K562 (cell line): ENCODE measurements around the gene CCNDBP1. TPM values are rescaled to one million over a fixed set of nuclear protein-coding genes. Genes with fewer than 3 reads are reported as not detected.

Experiments
- CREM ChIP-seq: IDR thresholded peaks from 2 replicates; pipeline ENCODE4 v1.6.1; 2014; ENCODE audit warnings: antibody characterized with exemption, low read depth
- HOMEZ ChIP-seq: fragments of 250-450 bp; sonication (Bioruptor Pico); IDR thresholded peaks from 2 replicates; pipeline ENCODE4 v1.4.0; 2020; ENCODE audit warnings: mild to moderate bottlenecking, moderate library complexity
- MCM7 ChIP-seq, 2 experiments: fragments of 450-650 bp; IDR thresholded peaks; 2 replicates each; pipeline ENCODE4 v1.6.1; 2016 to 2018
- MTA1 ChIP-seq: fragments of 450-650 bp; IDR thresholded peaks from 2 replicates; pipeline ENCODE4 v1.6.1; 2017; ENCODE audit warnings: borderline replicate concordance
- NFATC3 ChIP-seq: fragments of 450-650 bp; IDR thresholded peaks from 2 replicates; pipeline ENCODE4 v1.6.1; 2017; ENCODE audit warnings: mild to moderate bottlenecking
- NFIC ChIP-seq: fragments of 450-650 bp; IDR thresholded peaks from 2 replicates; pipeline ENCODE4 v1.6.1; 2017; ENCODE audit warnings: mild to moderate bottlenecking, inconsistent platforms
- NFIX ChIP-seq: fragments of 250-450 bp; sonication (Bioruptor Pico); IDR thresholded peaks from 2 replicates; pipeline ENCODE4 v1.4.0; 2020; ENCODE audit warnings: low read depth, mild to moderate bottlenecking, moderate library complexity
- NR2C1 ChIP-seq, 2 experiments: fragments of 450-650 bp; IDR thresholded peaks; 2 replicates each; pipeline ENCODE4 v1.6.1; 2017; ENCODE audit warnings: mild to moderate bottlenecking in 2 of 2, antibody characterized with exemption in 1 of 2, inconsistent platforms in 1 of 2, missing compliant biosample characterization in 1 of 2, missing genetic modification characterization in 1 of 2
- SIRT6 ChIP-seq: IDR thresholded peaks from one replicate; pipeline ENCODE4 v1.6.1; 2012; ENCODE audit warnings: low read depth, mild to moderate bottlenecking, control low read depth, inconsistent platforms, low read length, moderate library complexity
- SREBF1 ChIP-seq: fragments of 150-350 bp; IDR thresholded peaks from 2 replicates; pipeline ENCODE4 v1.6.1; 2014; ENCODE audit warnings: antibody characterized with exemption, low read depth, low read length, borderline replicate concordance
- ZC3H4 ChIP-seq: sonication (generic); formaldehyde crosslinking; IDR thresholded peaks from 2 replicates; pipeline ENCODE4 v1.9.0; 2021; ENCODE audit warnings: missing genetic modification reagents, borderline replicate concordance
- ZNF407 ChIP-seq: fragments of 450-650 bp; IDR thresholded peaks from 2 replicates; pipeline ENCODE4 v1.6.1; 2016; ENCODE audit warnings: low read depth
- polyA plus RNA-seq, 8 experiments: library from polyadenylated mRNA; depleted of rRNA in 4 of 8; stranded (reverse) in 5 of 8; unstranded in 3 of 8; fragments of >200 nt; fragmentation: Nextera tagmentation in 2 of 8; fragmentation: Illumina TruSeq in 1 of 8; extraction: Ambion mirVana in 2 of 8; extraction: Trizol in 1 of 8; gene quantifications; 2 replicates each; pipeline versions ENCODE4 v1.2.1 to v1.2.3, GENCODE V29; 2011 to 2014; ENCODE audit warnings: inconsistent platforms in 1 of 8, missing spikeins in 1 of 8
- total RNA-seq, 7 experiments: library from RNA; depleted of rRNA in 6 of 7; stranded (reverse); fragments of >200 nt in 6 of 7; fragmentation: Illumina TruSeq in 2 of 7; extraction: Trizol in 2 of 7; gene quantifications; 2 replicates each; pipeline versions ENCODE4 v1.2.1 to v1.2.3, GENCODE V29; 2011 to 2021; ENCODE audit warnings: low replicate concordance in 1 of 7

The CCNDBP1 gene
- total and polyA plus RNA-seq, 9 of the 15 experiments (the other 6 are each of a cell fraction or from before 2014, with no cell fraction given), result 37.0 to 111 (median 55.5) TPM

- no peak for TF ChIP-seq ZNF407
- no peak for TF ChIP-seq HOMEZ (CRISPR knock-in tag)
- TF ChIP-seq SREBF1, result no peak
- TF ChIP-seq NFIX (CRISPR knock-in tag), result peak; percentile 57
- TF ChIP-seq MCM7 (IDR thresholded peaks at IDR 0.05), result no peak
- TF ChIP-seq SIRT6, result no peak
- TF ChIP-seq NFATC3, result no peak
- TF ChIP-seq CREM, result no peak
- TF ChIP-seq ZC3H4 (CRISPR knock-in tag), result no peak
- no peak for TF ChIP-seq NR2C1 (IDR thresholded peaks at IDR 0.05)
- no peak for TF ChIP-seq NR2C1 (tag; IDR thresholded peaks at IDR 0.05)
- peak; percentile 92 for TF ChIP-seq NFIC
- TF ChIP-seq MTA1, result no peak
- TF ChIP-seq, all 486 proteins: peak for 2
These were observed 27.1 kb downstream of the CCNDBP1 start (continued) for GRCh38 chr15:43212299-43212698.
